ENCODE data around the gene SH3BP4.
A peak's percentile ranks its signal among the peaks of the same experiment; 100 is the strongest.

SH3BP4 gene

GRCh38 chr2:235063471-235063961 lies 111.7 kb downstream of the SH3BP4 start:
- no peak for DNase-seq

- no peak for DNase-seq
These were observed 113.2 kb downstream of the SH3BP4 start for GRCh38 chr2:235064976-235065375.

GRCh38 chr2:235066490-235066889 lies 114.7 kb downstream of the SH3BP4 start:
- DNase-seq, result no peak

GRCh38 chr2:235066895-235067294 lies 115.1 kb downstream of the SH3BP4 start:
- DNase-seq, result peak; percentile 14

GRCh38 chr2:235068701-235069100 lies 116.9 kb downstream of the SH3BP4 start:
- no peak for DNase-seq

- no peak for DNase-seq
These were observed 118.4 kb downstream of the SH3BP4 start for GRCh38 chr2:235070063-235070706.

GRCh38 chr2:235073868-235074413 lies 122.1 kb downstream of the SH3BP4 start:
- DNase-seq, result no peak

GRCh38 chr2:235077046-235077445 lies 125.2 kb downstream of the SH3BP4 start:
- DNase-seq, result no peak

- no peak for DNase-seq
These were observed 126.4 kb downstream of the SH3BP4 start for GRCh38 chr2:235078182-235078581.

GRCh38 chr2:235078914-235079472 lies 127.2 kb downstream of the SH3BP4 start:
- DNase-seq, result no peak

- no peak for DNase-seq
These were observed 128.3 kb downstream of the SH3BP4 start for GRCh38 chr2:235080101-235080500.

GRCh38 chr2:235082578-235083338 lies 130.9 kb downstream of the SH3BP4 start:
- no peak for DNase-seq

- no peak for DNase-seq
These were observed 132.0 kb downstream of the SH3BP4 start for GRCh38 chr2:235083822-235084221.

- DNase-seq, result no peak
These were observed 132.6 kb downstream of the SH3BP4 start for GRCh38 chr2:235084424-235084823.

- DNase-seq, result no peak
These were observed 133.7 kb downstream of the SH3BP4 start for GRCh38 chr2:235085476-235085875.

GRCh38 chr2:235086481-235087184 lies 134.8 kb downstream of the SH3BP4 start:
- DNase-seq, result no peak

GRCh38 chr2:235087832-235088495 lies 136.1 kb downstream of the SH3BP4 start:
- no peak for DNase-seq

- DNase-seq, result no peak
These were observed 136.7 kb downstream of the SH3BP4 start for GRCh38 chr2:235088496-235088921.

- DNase-seq, result no peak
These were observed 139.6 kb downstream of the SH3BP4 start for GRCh38 chr2:235091421-235091820.

- DNase-seq, result no peak
These were observed 140.2 kb downstream of the SH3BP4 start for GRCh38 chr2:235091983-235092382.

GRCh38 chr2:235092433-235093223 lies 140.8 kb downstream of the SH3BP4 start:
- DNase-seq, result no peak

GRCh38 chr2:235094457-235094856 lies 142.6 kb downstream of the SH3BP4 start:
- DNase-seq, result no peak
